ENCODE results near the gene ARGFX.

The ARGFX gene

GRCh38 chr3:121552379-121552778 is 15.4 kb upstream of the ARGFX start:
- Histone ChIP-seq H3K4me3 (no peak overlapping the region), H3K9me3 (ENCODE audit: low read depth, low read length) (no peaks in the 10 kb centered on the region; the same call in 1 of the 2 replicates), H3K27ac (no peak overlapping the region), H3K36me3 (ENCODE audit: insufficient read depth, low read length) (no peaks in the 10 kb centered on the region), H3K9ac (ENCODE audit: insufficient read length) (no peak overlapping the region)
- no peak for DNase-seq (ENCODE audit: low read depth, low spot score)
- no peak for TF ChIP-seq POLR2AphosphoS5 (IDR thresholded peaks at IDR 0.05; ENCODE audit: borderline replicate concordance, low read depth, low read length)
- TF ChIP-seq FOXP2 (optimal IDR thresholded peaks at IDR 0.05; ENCODE audit: control extremely low read depth, extremely low read length, insufficient read depth): no peak
- no peak for TF ChIP-seq EZH2 (IDR thresholded peaks at IDR 0.05)

GRCh38 chr3:121552797-121553196 is 15.0 kb upstream of the ARGFX start:
- no peaks in the 10 kb centered on the region; the same call in 1 of the 2 replicates for H3K9me3 ChIP-seq (ENCODE audit: low read depth, low read length)
- no peak overlapping the region for H3K27ac ChIP-seq
- H3K9ac ChIP-seq (ENCODE audit: insufficient read length): no peak overlapping the region
- DNase-seq (ENCODE audit: low read depth, low spot score): no peak
- H3K4me3 ChIP-seq: no peak overlapping the region
- no peaks in the 10 kb centered on the region for H3K36me3 ChIP-seq (ENCODE audit: insufficient read depth, low read length)
- TF ChIP-seq FOXP2 (optimal IDR thresholded peaks at IDR 0.05; ENCODE audit: control extremely low read depth, extremely low read length, insufficient read depth) (no peak), EZH2 (IDR thresholded peaks at IDR 0.05) (no peak), POLR2AphosphoS5 (IDR thresholded peaks at IDR 0.05; ENCODE audit: borderline replicate concordance, low read depth, low read length) (no peak)

DNA sequence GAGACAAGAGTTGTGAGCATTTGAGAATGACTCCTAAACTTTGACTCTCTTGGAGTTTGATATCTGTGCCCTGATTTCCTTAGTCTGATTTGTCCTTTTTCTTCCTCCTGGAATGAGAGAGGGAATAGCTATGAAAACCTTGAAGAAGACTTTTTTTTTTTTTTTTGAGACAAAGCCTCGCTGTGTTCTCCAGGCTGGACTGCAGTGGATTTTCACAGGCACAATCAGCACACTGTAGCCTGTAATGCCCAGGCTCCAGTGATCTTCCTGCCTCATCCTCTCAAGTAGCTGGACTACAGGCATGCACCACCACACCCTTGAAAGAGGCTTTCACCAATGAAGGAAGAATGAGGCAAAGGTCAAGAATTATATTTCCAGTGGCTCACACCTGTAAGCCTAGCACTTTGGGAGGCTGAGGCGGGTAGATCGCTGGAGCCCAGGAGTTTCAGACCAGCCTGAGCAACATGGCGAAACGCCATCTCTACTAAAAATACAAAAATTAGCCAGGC is 10.3 kb upstream of the ARGFX start:
- Histone ChIP-seq H3K4me3 (no peak overlapping the region), H3K27ac (no peak overlapping the region), H3K36me3 (ENCODE audit: insufficient read depth, low read length) (no peaks in the 10 kb centered on the region), H3K9ac (ENCODE audit: insufficient read length) (no peak overlapping the region), H3K9me3 (ENCODE audit: low read depth, low read length) (no peaks in the 10 kb centered on the region; the same call in 1 of the 2 replicates)
- DNase-seq (ENCODE audit: low read depth, low spot score): no peak
- TF ChIP-seq POLR2AphosphoS5 (IDR thresholded peaks at IDR 0.05; ENCODE audit: borderline replicate concordance, low read depth, low read length) (no peak), FOXP2 (optimal IDR thresholded peaks at IDR 0.05; ENCODE audit: control extremely low read depth, extremely low read length, insufficient read depth) (no peak)

GRCh38 chr3:121562148-121562547 is 5.6 kb upstream of the ARGFX start:
- DNase-seq (ENCODE audit: low read depth, low spot score): no peak

GRCh38 chr3:121566773-121567172 is 976 bp upstream of the ARGFX start:
- H3K27ac ChIP-seq: no peak overlapping the region
- DNase-seq (ENCODE audit: low read depth, low spot score): no peak
- H3K9me3 ChIP-seq (ENCODE audit: low read depth, low read length): no peaks in the 10 kb centered on the region
- H3K4me3 ChIP-seq: no peak overlapping the region
- no peaks in the 10 kb centered on the region for H3K36me3 ChIP-seq (ENCODE audit: insufficient read depth, low read length)
- TF ChIP-seq EZH2 (IDR thresholded peaks at IDR 0.05) (no peak), FOXP2 (optimal IDR thresholded peaks at IDR 0.05; ENCODE audit: control extremely low read depth, extremely low read length, insufficient read depth) (no peak), POLR2AphosphoS5 (IDR thresholded peaks at IDR 0.05; ENCODE audit: borderline replicate concordance, low read depth, low read length) (no peak)
- H3K9ac ChIP-seq (ENCODE audit: insufficient read length): no peak overlapping the region

More at GRCh38 chr3:121562148-121562547, 5.6 kb upstream of the ARGFX start:
- H3K36me3 ChIP-seq (ENCODE audit: insufficient read depth, low read length): no peaks in the 10 kb centered on the region
- no peak overlapping the region for H3K4me3 ChIP-seq
- H3K9me3 ChIP-seq (ENCODE audit: low read depth, low read length): no peaks in the 10 kb centered on the region
- H3K27ac ChIP-seq: no peak overlapping the region
- H3K9ac ChIP-seq (ENCODE audit: insufficient read length): no peak overlapping the region
- TF ChIP-seq EZH2 (IDR thresholded peaks at IDR 0.05): no peak

DNA sequence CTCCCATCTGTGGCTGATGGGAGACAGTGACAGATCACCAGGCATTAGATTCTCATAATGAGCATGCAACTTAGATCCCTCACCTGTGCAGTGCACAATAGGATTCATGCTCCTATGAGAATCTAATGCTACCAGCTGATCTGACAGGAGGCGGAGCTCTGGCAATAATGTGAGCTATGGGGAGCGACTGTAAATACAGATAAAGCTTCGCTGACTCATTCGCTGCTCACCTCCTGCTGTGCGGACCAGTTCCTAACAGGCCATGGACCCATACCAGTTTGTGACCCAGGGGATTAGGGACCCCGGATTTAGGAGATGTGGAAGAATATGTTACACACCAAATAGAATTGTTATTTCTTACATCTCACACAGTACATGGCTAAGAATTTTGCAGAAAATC is 6.7 kb downstream of the ARGFX start:
- Histone ChIP-seq H3K4me3 (no peak overlapping the region), H3K36me3 (ENCODE audit: insufficient read depth, low read length) (no peaks in the 10 kb centered on the region), H3K9me3 (ENCODE audit: low read depth, low read length) (no peaks in the 10 kb centered on the region), H3K9ac (ENCODE audit: insufficient read length) (no peak overlapping the region), H3K27ac (no peak overlapping the region)
- no peak for DNase-seq (ENCODE audit: low read depth, low spot score)
- TF ChIP-seq EZH2 (IDR thresholded peaks at IDR 0.05) (no peak), FOXP2 (optimal IDR thresholded peaks at IDR 0.05; ENCODE audit: control extremely low read depth, extremely low read length, insufficient read depth) (no peak), POLR2AphosphoS5 (IDR thresholded peaks at IDR 0.05; ENCODE audit: borderline replicate concordance, low read depth, low read length) (no peak)

GRCh38 chr3:121581691-121582090 is 13.9 kb downstream of the ARGFX start:
- TF ChIP-seq POLR2AphosphoS5 (IDR thresholded peaks at IDR 0.05; ENCODE audit: borderline replicate concordance, low read depth, low read length) (no peak), EZH2 (IDR thresholded peaks at IDR 0.05) (no peak), FOXP2 (optimal IDR thresholded peaks at IDR 0.05; ENCODE audit: control extremely low read depth, extremely low read length, insufficient read depth) (no peak)
- DNase-seq (ENCODE audit: low read depth, low spot score): no peak
- no peak overlapping the region for H3K4me3 ChIP-seq
- H3K9ac ChIP-seq (ENCODE audit: insufficient read length): no peak overlapping the region
- H3K9me3 ChIP-seq (ENCODE audit: low read depth, low read length): no peaks in the 10 kb centered on the region
- H3K27ac ChIP-seq: no peak overlapping the region
- H3K36me3 ChIP-seq (ENCODE audit: insufficient read depth, low read length): no peaks in the 10 kb centered on the region

DNA sequence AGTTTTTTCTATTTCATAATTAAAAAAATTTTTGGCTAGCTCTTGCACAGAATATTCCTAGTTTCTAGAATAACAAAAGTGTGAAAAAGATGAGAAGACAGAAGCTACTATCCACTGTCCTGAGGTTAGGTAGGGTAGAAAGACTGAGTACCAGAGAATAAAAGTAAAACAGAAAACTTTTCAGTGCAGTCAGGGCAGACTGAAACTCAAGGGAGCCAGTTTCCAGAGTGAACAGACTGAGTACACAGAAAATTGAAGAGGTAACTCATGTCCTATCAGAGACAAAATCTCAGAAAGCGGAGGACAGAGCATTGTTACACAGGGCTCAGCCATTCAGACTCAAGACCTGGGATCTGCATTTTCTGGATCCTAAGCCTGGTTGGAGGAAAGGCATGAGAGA is 16.7 kb downstream of the ARGFX start:
- H3K9me3 ChIP-seq (ENCODE audit: low read depth, low read length): no peaks in the 10 kb centered on the region
- no peak overlapping the region for H3K4me3 ChIP-seq
- DNase-seq (ENCODE audit: low read depth, low spot score): no peak
- H3K27ac ChIP-seq: 0 out of 2 replicates have a peak overlapping the region, but pooled peaks have one; percentile 26
- H3K36me3 ChIP-seq (ENCODE audit: insufficient read depth, low read length): no peaks in the 10 kb centered on the region
- H3K9ac ChIP-seq (ENCODE audit: insufficient read length): no peak overlapping the region
- TF ChIP-seq FOXP2 (optimal IDR thresholded peaks at IDR 0.05; ENCODE audit: control extremely low read depth, extremely low read length, insufficient read depth): no peak
- no peak for TF ChIP-seq EZH2 (IDR thresholded peaks at IDR 0.05)
- no peak for TF ChIP-seq POLR2AphosphoS5 (IDR thresholded peaks at IDR 0.05; ENCODE audit: borderline replicate concordance, low read depth, low read length)
